CD4-positive, alpha-beta T cell treated with Interleukin-17A for 1 hour (primary cell): ENCODE measurements around the gene PNPLA7.

ENCODE experiments used
- DNase-seq: peaks from one replicate; pipeline ENCODE4 v3.0.0-alpha.2; 2020

The PNPLA7 gene

GRCh38 chr9:137459152-137459600 is 91.0 kb downstream of the PNPLA7 start, which contains the start of gene NSMF:
TSS of gene NSMF (minus strand) at chr9:137459334. CDS start at chr9:137459102, 232 bp downstream.
- DNase-seq: peak; percentile 92

GRCh38 chr9:137458194-137459151 is 91.7 kb downstream of the PNPLA7 start:
- peak; percentile 26 for DNase-seq

- DNase-seq: no peak
Observed at GRCh38 chr9:137457406-137458193, 92.6 kb downstream of the PNPLA7 start.

DNA sequence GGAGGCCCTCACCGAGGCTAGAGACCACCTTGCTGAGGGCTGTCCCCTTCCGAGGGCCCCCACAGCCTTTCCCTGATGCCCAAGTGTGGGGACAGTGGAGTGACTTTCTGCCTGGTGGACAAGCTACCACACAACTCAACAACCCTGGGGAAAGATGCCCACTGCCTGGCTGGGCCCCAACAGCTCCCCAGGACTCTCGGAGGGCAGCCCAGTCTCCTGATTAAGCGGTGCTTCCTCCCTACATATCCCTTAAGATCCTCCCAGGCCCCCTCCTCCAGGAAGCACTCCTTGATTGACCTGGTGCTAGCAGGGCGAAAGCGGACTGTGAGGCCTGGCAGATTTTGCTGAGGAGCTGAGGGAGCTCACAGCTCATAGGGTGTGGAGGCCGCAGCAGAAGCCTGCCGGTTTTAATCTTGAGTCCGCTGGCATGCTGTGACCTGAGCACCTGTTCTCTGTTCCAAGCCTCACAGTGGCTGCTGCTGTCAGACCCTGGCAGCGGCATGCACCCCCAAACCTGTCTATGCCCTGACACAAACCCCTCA is 93.3 kb downstream of the PNPLA7 start:
- no peak for DNase-seq

DNA sequence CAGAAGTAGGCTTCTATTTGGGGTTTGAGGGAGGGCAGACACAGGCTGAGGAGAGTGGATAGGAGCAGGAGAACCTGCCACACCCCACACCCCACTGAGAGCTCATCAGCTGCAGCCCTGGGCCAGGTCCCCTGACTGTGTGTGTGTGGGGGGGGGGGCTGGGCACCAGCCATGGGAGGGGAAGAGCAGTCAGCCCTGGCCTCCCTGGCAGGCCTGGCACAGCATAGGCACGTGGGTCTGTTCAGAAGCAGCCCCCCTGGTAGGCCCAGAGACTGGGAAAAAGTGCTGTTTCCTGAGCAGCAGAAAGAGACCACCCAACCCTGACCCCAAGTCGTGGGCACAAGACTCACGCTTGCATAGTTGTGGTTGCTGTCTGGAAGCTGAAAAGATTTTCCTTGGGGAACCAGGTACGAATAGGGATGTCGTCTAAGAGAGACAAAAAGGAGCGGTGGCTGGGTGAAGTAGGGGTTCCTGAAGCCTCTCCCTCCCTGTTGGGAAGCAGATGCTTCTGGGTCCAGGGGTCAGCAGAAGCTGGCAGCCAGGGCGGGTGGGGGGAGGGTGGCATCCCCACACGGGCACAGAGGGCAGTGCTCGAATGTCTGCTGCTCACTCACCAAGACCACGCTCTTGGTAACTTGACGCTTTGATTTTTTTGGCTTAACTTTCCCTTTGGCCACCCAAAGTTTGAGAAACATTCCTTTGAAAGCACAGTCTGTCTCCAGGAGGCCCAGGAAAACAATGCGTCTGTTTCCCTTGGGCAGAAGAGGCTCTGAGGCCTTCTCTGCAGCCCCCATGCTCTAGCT is 93.9 kb downstream of the PNPLA7 start:
- no peak for DNase-seq

GRCh38 chr9:137455359-137455991 is 94.7 kb downstream of the PNPLA7 start:
- DNase-seq: no peak

- no peak for DNase-seq
Observed at GRCh38 chr9:137454597-137455358, 95.4 kb downstream of the PNPLA7 start.

GRCh38 chr9:137454145-137454596 is 96.0 kb downstream of the PNPLA7 start:
- peak; percentile 47 for DNase-seq

GRCh38 chr9:137453643-137454081 is 96.5 kb downstream of the PNPLA7 start:
- peak; percentile 65 for DNase-seq

- DNase-seq: no peak
Observed at GRCh38 chr9:137452761-137453642, 97.2 kb downstream of the PNPLA7 start.

- peak; percentile 34 for DNase-seq
Observed at GRCh38 chr9:137452006-137452760, 98.0 kb downstream of the PNPLA7 start.

- DNase-seq: peak; percentile 42
Observed at GRCh38 chr9:137451264-137452005, 98.8 kb downstream of the PNPLA7 start.

- DNase-seq: peak; percentile 83
Observed at GRCh38 chr9:137450539-137451222, 99.5 kb downstream of the PNPLA7 start.

- DNase-seq: no peak
Observed at GRCh38 chr9:137449931-137450538, 100.2 kb downstream of the PNPLA7 start.

DNA sequence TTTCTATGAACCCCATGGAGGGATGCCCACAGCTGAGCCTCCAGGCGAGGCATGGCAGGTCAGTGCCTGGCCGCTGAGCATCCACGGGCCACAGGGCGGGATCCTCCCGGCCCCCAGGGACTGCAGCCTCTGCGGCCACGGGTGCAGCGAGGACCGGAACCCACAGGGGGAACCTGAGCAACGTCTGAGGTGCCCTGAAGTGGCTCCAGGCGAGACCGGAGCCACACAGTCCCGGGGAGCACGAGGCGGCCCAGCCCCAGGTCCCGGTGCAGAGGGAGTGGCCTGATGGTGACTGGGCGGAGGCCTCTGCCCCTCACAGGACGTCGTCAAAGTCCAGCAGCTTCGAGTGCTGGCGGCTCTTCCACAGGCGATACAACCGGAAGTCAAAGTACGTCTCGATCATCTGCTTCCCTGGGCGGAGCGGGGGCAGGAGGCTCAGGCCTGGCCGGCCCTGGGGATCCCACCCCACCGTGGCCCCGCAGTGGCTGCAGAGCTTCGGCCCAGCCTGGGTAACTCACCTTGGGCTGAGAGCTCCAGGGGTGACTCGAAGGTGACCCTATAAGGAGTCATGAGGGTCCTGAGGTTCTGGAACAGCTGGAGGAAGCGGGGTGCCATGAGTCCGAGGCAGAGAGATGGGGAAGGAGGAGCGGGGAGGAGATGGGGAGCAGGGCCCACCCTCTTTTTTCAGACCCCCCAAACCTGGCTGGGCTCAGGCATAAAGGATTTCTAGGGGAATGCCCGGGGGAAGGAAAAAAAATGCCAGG is 100.9 kb downstream of the PNPLA7 start:
- no peak for DNase-seq

DNA sequence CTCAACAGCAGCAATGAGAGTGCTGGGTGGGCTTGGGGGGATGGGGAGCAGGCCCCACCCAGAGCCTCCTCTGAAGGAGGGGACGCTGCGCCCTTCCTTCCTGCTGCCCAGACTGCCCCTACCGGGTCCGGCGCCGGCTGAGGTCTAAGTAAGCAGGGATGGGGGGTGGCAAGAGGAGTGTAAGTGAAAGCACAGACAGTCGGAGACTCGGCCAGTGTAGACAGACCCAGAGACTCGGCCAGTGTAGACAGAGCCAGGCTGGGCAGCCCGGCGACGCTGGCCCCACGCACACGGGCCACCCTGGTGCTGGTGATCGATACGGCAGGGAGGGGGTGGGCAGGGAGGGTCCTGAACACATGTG is 101.6 kb downstream of the PNPLA7 start:
- no peak for DNase-seq
